NCI-H2107 treated with DMSO at 0.1 percent for 48 hours (cell line): Measurements from ENCODE around the gene FITM2.
"Not testable (repeated sequence)": the region's sequence is repeated elsewhere in the genome, so short reads cannot be mapped to it uniquely, and the experiment has no call there.

ENCODE experiments used
- DNase-seq: peaks from one replicate; lab custom pipeline; 2025; ENCODE audit not compliant: unreplicated experiment; lab: John Stamatoyannopoulos, UW

Gene FITM2

GRCh38 chr20:44310664-44311639, at the start of gene FITM2:
TSS of gene FITM2 (minus strand) at chr20:44311202. CDS start at chr20:44311148, 54 bp downstream.
- DNase-seq, result peak; percentile 50

DNA sequence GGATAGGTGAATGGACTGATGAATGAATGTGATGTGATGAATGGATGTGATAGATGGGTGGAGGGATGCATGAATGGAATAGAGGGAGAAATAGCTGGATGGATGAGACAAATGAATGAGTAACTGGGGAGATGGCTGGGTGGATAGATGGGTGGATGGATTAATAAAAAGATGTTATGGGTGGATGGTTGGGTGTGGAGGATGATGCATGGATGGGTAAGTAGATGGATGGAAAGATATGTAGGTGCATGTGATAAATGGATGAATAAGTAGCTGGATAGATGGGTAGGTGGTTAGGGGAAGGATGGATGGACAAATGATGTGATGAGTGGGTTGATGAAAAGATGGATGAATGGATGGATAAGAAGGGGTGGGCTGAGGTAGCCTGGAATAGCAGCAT, 49.2 kb upstream of the FITM2 start:
- DNase-seq, result no peak

DNA sequence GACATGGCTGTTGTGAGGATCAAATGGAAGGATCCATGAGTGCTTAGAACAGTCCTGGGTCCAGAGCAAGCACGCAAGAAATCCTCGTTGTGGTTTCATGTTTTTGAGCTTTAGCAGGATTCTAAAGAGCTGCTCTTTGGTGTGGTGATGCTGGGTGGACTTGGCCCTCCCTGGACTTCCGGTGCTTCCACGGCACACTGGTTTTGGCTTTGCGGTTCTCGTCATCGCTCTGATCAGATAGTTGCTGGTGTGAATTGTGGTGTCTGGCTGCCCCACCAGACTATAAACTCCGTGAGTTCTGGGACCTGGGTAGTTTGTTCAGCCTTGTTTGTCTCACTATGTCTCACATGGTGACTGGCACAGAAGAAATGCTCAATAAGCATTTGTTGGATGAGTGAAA, 47.8 kb upstream of the FITM2 start:
- no peak for DNase-seq

DNA sequence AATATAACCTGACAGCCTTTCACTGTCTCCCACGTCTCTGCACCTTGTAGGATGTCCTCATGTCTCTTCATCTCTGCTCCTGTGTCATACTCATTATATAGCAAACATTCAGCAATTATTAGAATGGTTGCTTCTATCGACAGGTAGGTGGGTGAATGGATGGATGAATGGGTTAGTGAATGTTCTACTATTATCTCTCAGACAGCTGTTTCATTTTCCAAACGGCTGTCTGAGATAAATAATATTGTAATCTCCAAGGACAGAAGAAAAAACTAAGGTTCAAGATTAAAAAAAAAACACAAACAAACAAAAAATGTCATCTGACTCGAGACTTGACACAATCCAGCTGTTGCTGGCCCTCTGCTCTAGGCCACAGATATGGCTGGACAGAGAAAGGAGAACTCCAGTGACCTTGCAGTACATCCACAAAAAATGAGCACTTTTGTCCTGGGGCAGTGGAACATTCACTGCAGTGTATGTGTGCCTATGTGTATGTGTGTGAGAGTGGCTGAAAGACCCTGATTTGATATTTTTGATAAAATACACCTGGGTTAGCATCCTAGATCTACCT, 46.6 kb upstream of the FITM2 start:
- no peak for DNase-seq

DNA sequence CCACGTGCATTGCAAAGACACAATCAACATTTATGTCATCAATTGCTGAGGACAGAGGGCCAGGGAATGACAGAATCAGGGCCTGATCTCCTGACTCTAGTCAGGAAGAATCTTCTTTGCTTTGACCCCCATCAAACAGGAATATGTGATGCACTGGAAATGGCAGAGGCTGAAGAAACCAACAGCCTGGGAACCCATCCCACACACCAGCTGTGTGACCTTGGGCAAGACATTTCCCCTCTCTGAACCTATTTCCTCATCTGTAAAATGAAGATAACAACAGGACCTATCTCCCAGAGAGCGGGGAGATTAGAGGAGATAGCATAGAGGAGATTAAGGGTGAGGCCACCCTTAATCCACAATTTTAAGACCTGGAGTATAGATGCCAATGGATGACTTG, 46.0 kb upstream of the FITM2 start:
- DNase-seq, result no peak

DNA sequence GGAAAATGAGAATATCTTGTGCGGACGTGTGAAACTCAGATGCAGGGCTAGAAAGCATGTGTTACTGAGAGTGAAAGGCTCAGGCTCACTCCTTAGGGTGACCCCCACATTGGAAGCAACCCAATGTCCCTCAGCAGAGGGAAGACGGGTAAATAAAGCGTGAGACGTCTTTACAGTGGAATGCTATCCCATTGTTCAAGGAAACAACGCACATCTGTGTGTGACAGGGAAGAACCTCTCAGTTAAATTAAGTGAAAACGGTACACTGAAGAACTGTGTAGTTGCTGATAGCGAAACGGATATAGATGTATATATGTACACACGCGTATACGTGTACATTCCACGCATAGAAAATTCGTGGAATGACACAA, 45.3 kb upstream of the FITM2 start:
- no peak for DNase-seq

GRCh38 chr20:44355498-44356352, 44.7 kb upstream of the FITM2 start, which contains the start of gene HNF4A:
TSS of gene HNF4A (plus strand) at chr20:44355699. CDS start at chr20:44355805, 106 bp downstream.
- DNase-seq, result no peak

DNA sequence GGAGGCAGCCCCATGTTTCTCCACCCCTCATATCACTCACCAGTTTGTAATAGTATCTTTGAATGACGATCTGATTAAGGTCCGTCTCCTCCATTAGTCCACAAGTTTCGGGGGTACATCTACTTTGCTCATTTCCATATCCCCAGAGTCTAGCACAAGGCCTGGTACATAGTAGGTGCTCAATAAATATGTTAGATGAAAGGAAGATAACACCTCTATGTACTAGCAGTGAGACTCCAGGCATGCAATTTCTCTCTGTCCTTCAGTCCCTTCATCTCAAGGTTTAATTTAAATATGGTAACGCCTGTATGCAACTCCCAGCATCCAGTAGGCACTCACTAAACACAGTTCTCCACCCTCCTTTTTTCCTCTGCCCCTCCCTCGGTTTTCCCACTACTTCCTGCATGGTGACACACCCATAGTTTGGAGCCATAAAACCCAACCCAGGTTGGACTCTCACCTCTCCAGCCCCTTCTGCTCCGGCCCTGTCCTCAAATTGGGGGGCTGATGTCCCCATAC, 44.0 kb upstream of the FITM2 start:
- no peak for DNase-seq

GRCh38 chr20:44350567-44350966, 39.6 kb upstream of the FITM2 start:
- no peak for DNase-seq

GRCh38 chr20:44349349-44349748, 38.3 kb upstream of the FITM2 start:
- DNase-seq, result no peak

DNA sequence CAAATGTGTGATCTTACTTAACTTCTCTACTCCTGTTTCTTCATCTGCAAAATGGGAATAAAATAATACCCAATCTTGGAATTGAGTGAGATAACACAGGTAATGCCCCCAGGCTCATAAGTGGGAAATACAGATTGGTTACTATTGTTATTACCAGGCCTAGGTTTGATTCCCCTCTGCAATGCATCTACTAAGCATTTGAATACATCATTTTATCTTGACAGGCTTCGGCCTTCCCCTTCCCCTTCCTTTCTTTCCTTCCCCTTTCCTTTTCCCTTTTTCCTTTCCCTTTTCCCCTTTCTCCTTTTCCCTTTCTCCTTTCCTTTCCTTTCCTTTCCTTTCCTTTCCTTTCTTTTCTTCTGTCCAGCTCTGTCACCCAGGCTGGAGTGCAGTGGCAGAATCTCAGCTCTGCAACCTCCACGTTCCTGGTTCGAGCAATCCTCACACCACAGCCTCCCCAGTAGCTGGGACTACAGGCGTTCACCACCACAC, 37.2 kb upstream of the FITM2 start:
- no peak for DNase-seq

- DNase-seq, result not testable (repeated sequence)
These were observed 34.9 kb upstream of the FITM2 start for GRCh38 chr20:44345941-44346340.

GRCh38 chr20:44345147-44345546, 34.1 kb upstream of the FITM2 start:
- no peak for DNase-seq

GRCh38 chr20:44344723-44345122, 33.7 kb upstream of the FITM2 start:
- DNase-seq, result no peak

DNA sequence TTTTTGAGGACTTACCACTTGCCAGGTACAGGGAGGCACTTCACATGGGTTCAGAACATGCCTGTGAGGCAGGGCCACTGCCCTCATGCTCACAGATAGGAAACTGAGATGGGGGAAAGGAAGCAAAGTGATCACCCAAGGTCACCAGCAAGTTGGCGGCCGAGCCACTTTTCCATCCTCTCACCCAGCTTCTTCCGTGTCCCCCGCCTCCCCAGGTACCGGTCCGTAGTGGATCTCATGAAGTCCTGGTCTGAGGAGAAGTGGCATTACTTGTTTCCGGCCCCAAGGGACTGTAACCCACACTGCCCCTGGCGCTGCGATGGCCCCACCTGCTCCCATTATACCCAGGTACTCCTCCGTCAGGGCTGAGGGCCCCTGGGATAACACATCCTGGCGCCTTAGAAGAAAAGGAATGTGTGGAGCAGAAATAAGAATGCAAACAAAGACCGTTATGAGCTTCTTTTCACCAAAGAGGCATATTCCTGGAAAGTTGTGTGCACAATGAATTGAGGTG, 32.2 kb upstream of the FITM2 start:
- no peak for DNase-seq

GRCh38 chr20:44342248-44342647, 31.2 kb upstream of the FITM2 start:
- DNase-seq, result no peak

DNA sequence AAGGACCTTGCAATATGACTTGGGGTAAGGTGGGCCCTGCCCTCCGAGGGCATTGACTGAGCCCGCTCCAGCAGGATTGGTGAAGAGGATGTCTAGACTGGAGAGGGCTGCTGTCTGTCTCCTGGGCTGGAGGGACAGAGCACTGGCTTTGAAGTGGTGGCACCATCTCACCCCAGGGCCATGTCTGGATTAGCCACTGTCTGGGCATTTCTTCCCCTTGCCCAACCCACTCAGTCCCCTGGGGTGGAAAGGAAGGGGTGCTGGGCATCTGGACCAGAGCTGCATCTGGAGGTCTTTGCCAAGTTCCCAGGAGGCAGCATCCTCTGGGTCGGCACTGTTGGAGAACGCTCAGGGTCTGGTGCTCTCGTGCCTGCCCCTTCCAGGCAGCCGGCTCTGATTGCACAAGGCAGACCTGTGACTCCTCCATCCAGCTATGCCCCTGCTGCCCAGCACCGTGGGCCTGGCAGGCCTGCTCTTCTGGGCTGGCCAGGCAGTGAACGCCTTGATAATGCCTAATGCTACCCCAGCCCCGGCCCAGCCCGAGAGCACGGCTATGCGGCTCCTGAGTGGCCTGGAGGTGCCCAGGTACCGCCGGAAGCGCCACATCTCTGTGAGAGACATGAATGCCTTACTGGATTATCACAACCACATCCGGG, 25.9 kb upstream of the FITM2 start, which contains the start of gene R3HDML:
Gene R3HDML, plus strand, starts transcription at position 319 of the 656 bp plus-strand sequence. Its CDS starts 115 bp downstream, at position 434.
- no peak for DNase-seq

DNA sequence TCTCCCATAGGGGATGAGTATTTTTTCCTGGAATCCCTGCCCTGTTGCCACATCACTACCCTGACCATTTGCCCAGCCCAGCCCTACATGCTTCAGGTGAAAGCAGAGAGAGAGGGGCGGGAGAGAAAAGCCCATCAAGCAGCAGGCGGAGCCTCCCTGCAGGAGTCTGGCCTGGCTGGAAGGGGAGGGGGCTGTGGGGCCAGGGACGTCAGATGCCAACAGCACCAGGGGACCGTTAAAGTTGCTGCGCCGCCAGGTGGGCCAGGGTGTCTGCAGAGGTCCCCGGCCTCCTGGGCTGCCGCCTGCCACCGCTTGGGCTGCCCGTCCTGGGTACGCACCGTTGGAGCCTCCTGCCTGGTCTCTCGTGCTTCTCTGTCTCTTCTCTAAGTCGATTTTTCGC, 25.1 kb upstream of the FITM2 start:
- DNase-seq, result no peak

DNA sequence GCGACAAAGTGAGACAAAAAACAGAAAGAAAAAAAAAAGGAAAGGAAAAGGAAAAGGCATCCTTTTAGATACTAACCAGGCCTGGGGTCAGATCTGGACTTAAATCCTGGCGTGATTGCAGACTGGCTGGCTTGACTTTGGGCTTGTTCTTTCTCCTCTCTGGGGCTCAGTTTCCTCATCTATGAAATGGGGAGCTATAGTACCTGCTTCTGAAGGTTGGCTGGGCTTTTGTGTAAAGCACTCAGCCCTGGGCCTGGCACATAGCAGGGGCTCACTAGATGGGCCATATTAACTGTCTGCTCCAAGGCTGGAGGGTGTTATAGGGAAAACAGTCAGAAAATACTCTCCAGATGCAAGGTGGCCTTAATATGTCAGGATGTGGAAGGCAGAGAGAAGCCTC, 24.7 kb upstream of the FITM2 start:
- no peak for DNase-seq

DNA sequence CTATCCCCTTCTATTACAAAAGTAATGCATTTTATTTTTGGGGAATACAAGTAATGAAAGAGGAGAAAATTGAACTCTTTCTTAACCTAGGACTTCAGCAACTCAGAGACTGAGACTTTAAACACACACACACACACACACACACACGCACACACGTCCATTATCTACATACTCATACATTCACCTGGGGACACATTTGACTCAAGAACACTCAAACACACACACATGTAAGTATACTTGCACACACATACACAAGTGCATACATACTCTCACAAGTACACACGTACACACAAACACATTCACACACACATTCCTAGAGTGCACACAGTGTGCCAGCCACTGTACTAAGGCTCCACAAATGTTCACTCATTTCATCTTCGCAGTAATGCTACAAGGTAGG, 23.7 kb upstream of the FITM2 start:
- DNase-seq, result no peak
